ENCODE measurements around the gene CD79A.

CD79A gene

GRCh38 chr19:41876847-41877832 lies at the start of gene CD79A:
CD79A (plus strand) TSS chr19:41877279; CDS start chr19:41877305, 26 bp downstream.
- peak in 1 of 2 experiments; percentile 45 for DNase-seq

DNA sequence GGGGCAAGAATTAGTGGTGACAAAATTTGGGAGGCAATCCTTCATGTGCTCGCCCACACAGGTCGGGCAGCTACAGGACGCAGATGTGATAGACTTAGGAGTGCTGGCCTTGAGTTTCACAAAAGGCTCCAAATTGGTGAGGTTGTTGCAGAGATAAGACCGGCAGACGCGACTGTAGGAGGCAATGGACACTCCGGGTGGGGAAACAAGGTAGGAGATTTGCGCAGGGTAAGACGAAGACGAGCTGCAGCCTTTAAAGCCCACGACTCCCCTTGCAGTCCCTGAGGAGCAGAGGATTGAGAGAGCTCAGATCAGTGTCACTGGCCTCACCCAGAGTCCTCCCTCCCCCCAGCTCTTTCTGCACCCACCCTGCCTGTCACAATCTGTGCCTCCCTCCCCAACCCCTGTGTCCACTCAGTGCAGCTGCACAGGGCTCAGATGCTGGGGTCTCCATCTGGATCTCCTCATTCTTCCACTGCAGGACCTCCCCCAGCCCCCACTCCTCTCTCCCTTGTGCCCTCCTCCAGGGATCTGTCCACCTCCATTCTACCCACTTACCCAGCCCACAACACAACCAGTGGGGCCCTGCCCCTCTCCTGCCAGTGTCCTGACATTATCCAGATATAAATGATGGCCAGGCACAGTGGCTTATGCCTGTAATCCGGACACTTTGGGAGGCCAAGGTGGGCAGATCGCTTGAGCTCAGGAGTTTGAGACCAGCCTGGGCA lies 38.9 kb upstream of the CD79A start:
- DNase-seq: no peak

GRCh38 chr19:41839211-41839610 lies 37.9 kb upstream of the CD79A start:
- no peak for DNase-seq

GRCh38 chr19:41843371-41843770 lies 33.7 kb upstream of the CD79A start:
- no peak for DNase-seq

DNA sequence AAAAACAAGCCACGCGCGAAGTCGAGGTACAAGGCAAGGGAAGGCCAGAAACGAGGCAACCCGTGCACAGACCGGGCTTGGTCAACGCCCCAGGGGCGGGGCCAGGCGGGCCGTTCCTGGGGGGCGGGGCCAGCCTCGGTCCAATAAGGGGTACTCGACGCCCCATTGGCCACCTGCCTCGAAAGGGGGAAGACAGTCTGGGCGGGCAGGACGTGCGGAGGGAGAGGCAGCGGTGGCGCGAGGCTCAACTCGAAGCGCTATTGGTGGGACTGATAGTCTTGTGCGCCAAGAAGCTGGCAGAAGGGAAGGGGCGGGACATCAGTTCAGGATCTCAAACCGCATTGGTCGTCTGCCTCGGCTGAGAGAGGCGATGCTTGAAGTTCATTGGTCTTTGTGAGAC lies 32.5 kb upstream of the CD79A start, which contains the start of gene LYPD4:
LYPD4 (minus strand) TSS at position 83 of the 400 bp plus-strand sequence. CDS start 5,398 bp downstream, outside the sequence.
- DNase-seq: peak; percentile 23 to 26

GRCh38 chr19:41845001-41845050 lies 32.3 kb upstream of the CD79A start, which contains the start of gene DMRTC2:
DMRTC2 (plus strand) TSS chr19:41845042; CDS start chr19:41847429, 2,387 bp downstream.
- no peak for DNase-seq

DNA sequence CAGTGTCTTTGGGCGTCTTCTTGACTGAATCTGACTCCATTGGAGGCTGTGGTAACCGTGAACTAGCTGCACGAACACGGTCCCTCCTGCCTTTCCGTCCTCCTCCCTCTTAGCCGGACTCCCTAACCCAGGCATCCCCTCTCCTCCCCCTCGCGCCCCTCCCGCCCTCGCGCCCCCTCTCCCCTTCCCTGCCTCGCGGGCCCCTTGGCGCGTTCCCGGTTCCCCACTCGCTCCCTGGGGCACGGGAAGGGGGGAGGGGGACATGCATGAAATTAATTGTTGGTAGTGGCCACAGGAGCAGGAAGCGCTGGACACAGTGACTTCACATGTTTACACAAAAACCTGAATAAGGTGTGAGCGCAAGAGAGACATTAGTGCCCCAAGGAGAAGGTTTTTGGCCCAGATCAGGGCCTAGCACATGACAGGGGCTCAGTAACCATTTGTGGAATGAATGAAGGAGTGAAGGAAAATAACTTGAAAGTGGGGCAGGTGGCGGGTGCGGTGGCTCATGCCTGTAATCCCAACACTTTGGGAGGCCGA lies 32.0 kb upstream of the CD79A start:
- no peak for DNase-seq

DNA sequence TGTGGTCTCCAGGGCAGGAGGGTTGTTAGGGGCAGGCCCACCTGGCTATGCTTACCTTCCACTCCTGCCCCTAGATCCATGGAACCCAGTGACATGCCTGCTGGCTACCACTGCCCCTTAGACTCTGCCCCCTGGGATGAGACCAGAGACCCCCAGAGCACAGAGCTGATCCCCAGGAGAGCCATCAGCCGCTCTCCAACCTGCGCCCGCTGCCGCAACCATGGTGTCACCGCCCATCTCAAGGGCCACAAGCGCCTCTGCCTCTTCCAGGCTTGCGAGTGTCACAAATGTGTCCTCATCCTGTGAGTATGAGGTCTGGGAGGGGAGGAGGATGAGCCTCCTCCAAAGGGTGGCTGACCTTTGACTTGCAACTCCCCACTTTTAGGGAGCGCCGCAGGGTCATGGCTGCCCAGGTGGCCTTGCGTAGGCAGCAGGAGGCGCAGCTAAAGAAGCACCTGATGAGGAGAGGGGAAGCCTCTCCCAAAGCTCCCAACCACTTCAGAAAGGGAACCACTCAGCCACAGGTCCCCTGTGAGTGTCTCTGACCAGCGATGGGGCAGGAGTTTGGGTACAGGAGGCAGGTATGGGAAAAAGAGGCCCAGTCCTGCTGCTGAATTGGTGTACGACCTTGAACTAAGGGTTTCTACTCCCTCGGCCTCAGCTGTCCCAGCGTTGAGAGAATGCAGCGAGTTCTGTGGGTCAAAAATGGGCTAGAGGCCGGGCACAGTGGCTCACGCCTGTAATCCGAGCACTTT lies 29.6 kb upstream of the CD79A start:
- no peak for DNase-seq

DNA sequence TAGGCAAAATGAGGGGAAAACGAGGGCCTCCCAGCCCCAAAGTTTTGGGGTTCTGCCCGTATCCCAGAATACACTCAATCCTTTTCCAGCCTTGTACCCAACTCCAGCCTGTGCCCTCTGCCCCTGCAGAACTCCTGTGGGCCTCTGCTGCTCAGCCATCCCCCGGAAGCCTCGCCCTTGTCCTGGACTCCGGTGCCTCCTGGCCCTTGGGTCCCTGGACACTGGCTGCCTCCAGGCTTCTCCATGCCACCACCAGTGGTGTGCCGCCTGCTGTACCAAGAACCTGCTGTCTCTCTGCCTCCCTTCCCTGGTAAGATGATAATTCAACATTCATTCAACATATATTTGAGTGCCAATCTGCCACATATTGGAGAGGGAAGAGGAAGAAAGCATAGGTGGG lies 28.4 kb upstream of the CD79A start:
- DNase-seq: no peak

- no peak for DNase-seq
These were observed 28.0 kb upstream of the CD79A start for GRCh38 chr19:41849067-41849466.

DNA sequence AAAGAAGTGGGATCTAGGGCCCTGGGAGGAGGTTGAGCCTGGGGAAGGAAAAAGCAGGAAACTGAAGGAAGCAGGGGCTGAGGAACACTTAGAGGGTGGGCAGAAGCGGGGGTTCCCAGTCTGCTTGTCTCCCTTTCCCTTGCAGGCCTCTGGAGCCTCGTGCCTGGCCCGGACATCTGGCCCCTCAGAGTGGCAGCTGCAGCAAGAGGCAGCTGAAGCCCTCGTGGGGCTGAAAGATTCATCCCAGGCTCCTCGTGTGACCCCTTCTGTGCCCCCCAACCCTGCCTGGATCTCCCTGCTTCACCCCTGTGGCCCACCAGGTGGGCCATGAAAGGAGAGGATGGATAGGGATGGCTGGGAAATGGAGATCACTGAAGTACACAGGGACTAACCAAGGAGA lies 26.7 kb upstream of the CD79A start:
- no peak for DNase-seq

- DNase-seq: no peak
These were observed 25.6 kb upstream of the CD79A start for GRCh38 chr19:41851456-41851855.

DNA sequence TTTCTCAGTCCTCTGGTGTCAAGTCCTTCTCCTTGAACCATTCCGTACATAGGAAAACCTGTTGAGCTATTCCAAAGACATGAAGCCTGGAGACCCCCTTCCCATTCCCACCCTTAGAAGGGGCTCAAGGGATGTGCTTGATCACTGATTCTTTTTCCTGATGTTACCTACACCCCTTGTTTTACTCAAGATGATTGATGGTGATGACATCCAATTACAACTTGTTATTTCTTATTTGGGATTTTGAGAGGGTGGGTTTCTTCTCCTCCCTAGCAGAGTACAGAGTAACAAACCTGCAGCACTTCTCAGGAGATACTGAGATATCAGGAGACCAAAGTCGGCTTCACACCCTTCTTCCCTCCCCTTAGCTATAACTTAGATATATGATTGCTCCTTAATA lies 23.7 kb upstream of the CD79A start:
- DNase-seq: no peak

GRCh38 chr19:41853768-41854167 lies 23.3 kb upstream of the CD79A start:
- DNase-seq: no peak

GRCh38 chr19:41859213-41859617 lies 17.9 kb upstream of the CD79A start:
- DNase-seq: no peak

DNA sequence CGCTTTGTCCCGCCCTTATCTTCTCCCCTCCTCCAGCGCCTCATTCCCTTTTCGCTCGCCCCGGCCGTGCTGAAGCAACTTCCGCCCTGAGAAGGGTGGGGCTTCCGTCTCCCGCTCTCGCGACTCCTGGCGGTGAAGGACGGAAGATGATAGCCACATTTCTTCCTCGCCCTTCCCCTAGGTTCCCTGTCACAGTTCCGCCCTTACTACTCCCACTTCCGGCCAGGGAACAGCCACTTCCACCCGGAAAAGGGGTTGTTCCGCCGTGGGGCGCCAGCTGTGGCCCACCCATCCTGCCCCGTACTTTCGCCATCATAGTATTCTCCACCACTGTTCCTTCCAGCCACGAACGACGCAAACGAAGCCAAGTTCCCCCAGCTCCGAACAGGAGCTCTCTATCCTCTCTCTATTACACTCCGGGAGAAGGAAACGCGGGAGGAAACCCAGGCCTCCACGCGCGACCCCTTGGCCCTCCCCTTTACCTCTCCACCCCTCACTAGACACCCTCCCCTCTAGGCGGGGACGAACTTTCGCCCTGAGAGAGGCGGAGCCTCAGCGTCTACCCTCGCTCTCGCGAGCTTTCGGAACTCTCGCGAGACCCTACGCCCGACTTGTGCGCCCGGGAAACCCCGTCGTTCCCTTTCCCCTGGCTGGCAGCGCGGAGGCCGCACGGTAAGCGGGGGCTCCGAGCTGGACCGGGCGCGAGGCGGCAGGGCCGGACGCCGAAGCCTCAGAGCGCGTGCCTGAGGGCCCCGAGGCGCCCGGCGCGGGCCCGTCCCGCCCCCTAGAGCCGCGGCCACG lies 17.3 kb upstream of the CD79A start, which contains the start of gene RPS19:
RPS19 (plus strand) TSS at position 638 of the 801 bp plus-strand sequence. CDS start 520 bp downstream, outside the sequence.
- peak; percentile 99 for DNase-seq

DNA sequence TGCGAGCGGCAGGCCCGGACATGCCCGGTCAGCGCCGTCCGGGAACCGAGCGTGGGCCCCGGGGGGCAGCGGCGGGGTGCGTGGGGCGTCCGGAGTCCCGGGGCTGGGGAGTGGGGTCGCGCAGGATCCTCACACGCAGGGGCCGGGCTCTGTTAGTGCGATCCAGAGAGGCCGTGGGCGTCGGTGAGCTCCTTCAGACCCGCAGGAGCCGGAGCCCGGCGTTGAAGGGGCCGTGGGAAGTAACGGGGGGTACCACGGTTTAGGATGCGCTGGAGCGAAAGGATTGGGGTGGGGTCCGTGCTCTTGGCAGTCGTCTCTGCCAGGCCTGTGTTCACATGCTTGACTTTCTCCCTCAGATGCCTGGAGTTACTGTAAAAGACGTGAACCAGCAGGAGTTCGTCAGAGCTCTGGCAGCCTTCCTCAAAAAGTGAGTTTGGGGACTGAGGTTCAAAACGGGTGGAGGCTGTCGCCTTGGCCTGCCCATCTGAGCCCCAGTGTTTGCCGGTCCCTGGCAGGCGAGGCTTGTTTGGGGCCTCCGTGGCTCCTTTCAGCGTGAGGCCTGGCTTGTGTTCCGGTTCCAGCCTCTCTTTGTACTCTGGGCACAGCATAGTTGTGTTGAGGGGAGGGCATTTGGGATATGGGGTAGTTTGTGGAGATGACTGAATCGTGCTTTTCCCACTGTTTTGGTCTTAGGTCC lies 16.5 kb upstream of the CD79A start:
- DNase-seq: peak in 1 of 2 experiments; percentile 56

DNA sequence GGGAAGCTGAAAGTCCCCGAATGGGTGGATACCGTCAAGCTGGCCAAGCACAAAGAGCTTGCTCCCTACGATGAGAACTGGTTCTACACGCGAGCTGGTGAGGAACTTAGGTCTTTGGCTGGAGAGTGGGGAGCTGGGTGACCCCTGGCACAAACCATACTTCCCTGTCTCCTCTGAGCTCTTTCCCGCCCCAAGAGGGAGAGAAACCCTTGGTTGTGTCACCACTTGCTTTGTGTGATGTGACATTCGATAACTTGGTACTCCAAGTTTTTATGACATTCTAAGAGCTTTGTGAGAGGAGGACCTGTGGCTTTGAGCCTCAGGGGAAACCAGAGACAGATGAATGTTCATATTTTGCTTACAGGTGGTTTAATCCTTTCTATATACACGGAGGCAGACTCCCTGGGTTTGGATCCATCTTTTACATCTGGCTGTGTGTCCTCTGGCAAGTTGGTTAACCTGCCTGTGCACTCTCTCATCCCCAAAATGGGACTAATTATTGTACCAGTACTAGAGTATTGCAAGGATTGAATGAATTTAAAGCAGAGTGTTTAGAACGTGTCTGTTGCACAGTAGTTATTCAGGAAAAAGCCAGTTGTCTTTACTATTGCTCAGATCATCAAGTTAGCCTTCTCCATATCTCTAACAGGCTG lies 15.8 kb upstream of the CD79A start:
- peak in 1 of 2 experiments; percentile 35 for DNase-seq

DNA sequence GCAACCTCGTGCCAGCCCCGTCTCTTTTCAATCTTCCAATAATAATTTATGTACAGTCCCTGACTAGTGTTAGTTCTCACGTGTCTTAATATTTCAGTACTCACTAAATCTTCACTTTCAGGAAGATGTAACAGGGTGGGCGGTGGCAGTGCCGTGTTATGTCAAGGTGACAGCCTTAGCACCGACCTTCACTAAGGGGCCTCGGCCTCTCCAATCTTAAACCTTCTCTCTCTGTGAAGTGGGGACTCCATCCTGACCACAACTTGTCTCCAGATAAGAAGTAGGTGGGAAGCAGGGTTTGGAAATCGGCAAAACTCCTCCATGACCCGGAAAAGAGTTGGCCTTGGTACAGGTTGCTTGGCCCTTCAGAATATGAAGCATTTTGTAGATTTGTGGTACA lies 15.2 kb upstream of the CD79A start:
- DNase-seq: peak in 1 of 2 experiments; percentile 28

DNA sequence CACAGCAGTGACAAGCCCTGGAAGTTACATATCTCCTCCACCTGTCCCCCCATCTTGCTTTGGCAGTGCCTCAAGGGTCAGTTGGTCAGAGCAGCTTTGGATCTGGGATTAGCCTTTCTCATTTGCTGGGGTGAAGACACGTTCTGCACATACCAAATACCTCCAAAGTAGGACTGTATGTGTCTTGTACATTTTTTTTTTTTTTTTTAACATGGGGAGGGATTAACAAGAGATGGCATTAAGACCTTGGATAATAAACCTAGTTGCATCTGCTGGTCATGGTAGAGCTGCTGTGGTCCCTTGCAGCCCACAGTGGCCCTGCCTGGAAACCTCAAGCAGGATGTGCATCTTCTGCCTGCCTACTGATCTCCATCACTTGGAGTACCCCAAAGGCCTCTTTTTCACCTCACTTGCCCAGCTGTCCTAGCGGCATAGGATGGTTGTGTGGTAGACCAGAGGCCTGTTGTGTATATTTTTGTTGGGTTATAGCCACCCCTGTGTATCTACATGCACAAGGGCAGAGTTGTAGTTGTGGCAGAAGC lies 14.6 kb upstream of the CD79A start:
- DNase-seq: peak; percentile 32 to 36

Data from activated T-cell treated with anti-CD3 and anti-CD28 coated beads, Interleukin-2, amount 50 U/mL, for 48 hours (primary cell).